SU-DHL-6 (cell line): ENCODE results near the gene KLHL17.

ENCODE experiments used
- EZH2phosphoT487 ChIP-seq: fragments of 200-600 bp; sonication (generic), shearing (Covaris generic); conservative IDR thresholded peaks from 2 replicates; pipeline ENCODE4 v1.6.1; 2018; ENCODE audit warnings: mild to moderate bottlenecking, antibody characterized with exemption, low read length, moderate library complexity, mixed read lengths
- TF ChIP-seq, protein P1 (sequence below): fragments of 200-600 bp; sonication (generic); IDR thresholded peaks from one replicate; pipeline ENCODE4 v1.5.1; 2017; ENCODE audit warnings: antibody characterized with exemption, mild to moderate bottlenecking, low read length, moderate library complexity; ENCODE audit not compliant: insufficient read depth, poor library complexity, severe bottlenecking

GRCh38 chr1:950881-951280 is 9.5 kb upstream of the KLHL17 start:
- TF ChIP-seq, protein P1, sequence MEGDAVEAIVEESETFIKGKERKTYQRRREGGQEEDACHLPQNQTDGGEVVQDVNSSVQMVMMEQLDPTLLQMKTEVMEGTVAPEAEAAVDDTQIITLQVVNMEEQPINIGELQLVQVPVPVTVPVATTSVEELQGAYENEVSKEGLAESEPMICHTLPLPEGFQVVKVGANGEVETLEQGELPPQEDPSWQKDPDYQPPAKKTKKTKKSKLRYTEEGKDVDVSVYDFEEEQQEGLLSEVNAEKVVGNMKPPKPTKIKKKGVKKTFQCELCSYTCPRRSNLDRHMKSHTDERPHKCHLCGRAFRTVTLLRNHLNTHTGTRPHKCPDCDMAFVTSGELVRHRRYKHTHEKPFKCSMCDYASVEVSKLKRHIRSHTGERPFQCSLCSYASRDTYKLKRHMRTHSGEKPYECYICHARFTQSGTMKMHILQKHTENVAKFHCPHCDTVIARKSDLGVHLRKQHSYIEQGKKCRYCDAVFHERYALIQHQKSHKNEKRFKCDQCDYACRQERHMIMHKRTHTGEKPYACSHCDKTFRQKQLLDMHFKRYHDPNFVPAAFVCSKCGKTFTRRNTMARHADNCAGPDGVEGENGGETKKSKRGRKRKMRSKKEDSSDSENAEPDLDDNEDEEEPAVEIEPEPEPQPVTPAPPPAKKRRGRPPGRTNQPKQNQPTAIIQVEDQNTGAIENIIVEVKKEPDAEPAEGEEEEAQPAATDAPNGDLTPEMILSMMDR, result no peak
- TF ChIP-seq EZH2phosphoT487, result no peak
